H1 (cell line): ENCODE results near the gene CCDC93. TPM values are rescaled to one million over a fixed set of nuclear protein-coding genes. Genes with fewer than 3 reads are reported as not detected.

Source experiments
- CTCF ChIA-PET: fragments of 300-600 bp; sonication (Branson Sonifier 250); formaldehyde crosslinking; loops from one replicate; lab custom pipeline; 2021; ENCODE audit not compliant: partially characterized antibody; lab: Charles Lee
- POLR2A ChIA-PET: fragments of 300-600 bp; sonication (Branson Sonifier 250); formaldehyde crosslinking; loops from one replicate; lab custom pipeline; 2021; ENCODE audit warnings: inconsistent platforms; ENCODE audit not compliant: partially characterized antibody; lab: Charles Lee
- DNase-seq, 2 experiments: peaks; one replicate each; pipeline versions ENCODE4 v3.0.0 to v3.0.0-alpha.2; 2010 to 2022; ENCODE audit warnings: low spot score in 2 of 2, low read depth in 1 of 2, mixed read lengths in 1 of 2
- FAIRE-seq: peaks from 2 replicates; lab custom pipeline; 2011; peaks lifted over from hg19 to GRCh38; lab: Jason Lieb, UNC
- H2AFZ ChIP-seq: 2 replicates; pipeline ENCODE4 v1.8.1; 2012; ENCODE audit warnings: low read length, inconsistent platforms
- H2AK5ac ChIP-seq: 2 replicates; pipeline ENCODE4 v1.6.1; 2013; ENCODE audit warnings: low read depth, low read length
- H2BK120ac ChIP-seq: replicated peaks from 2 replicates; pipeline ENCODE3; 2013; ENCODE audit warnings: low read depth, low read length, inconsistent platforms
- H2BK12ac ChIP-seq: 2 replicates; pipeline ENCODE4 v1.6.1; 2013; ENCODE audit warnings: low read depth, low read length
- H2BK15ac ChIP-seq: 2 replicates; pipeline ENCODE4 v1.6.1; 2013; ENCODE audit warnings: low read length
- H2BK20ac ChIP-seq: 2 replicates; pipeline ENCODE4 v1.6.1; 2013; ENCODE audit warnings: low read length
- H2BK5ac ChIP-seq: 2 replicates; pipeline ENCODE4 v1.6.1; 2013; ENCODE audit warnings: low read depth, low read length
- H3K14ac ChIP-seq: 2 replicates; pipeline ENCODE4 v1.6.1; 2013; ENCODE audit warnings: inconsistent platforms; ENCODE audit not compliant: insufficient read length
- H3K18ac ChIP-seq: 2 replicates; pipeline ENCODE4 v1.6.1; 2013; ENCODE audit warnings: low read length; ENCODE audit errors: extremely low read depth
- H3K23ac ChIP-seq: 2 replicates; pipeline ENCODE4 v1.6.1; 2013; ENCODE audit warnings: inconsistent platforms; ENCODE audit not compliant: insufficient read length
- H3K23me2 ChIP-seq: 2 replicates; pipeline ENCODE4 v1.6.1; 2013; ENCODE audit warnings: low read depth, low read length
- H3K27ac ChIP-seq: 2 replicates; pipeline ENCODE4 v1.6.1; 2011; ENCODE audit warnings: low read depth, low read length, inconsistent platforms
- H3K27me3 ChIP-seq, 4 experiments: replicated peaks in 1 of 4; 1 replicate in 1 of 4; 2 replicates in 3 of 4; pipeline versions ENCODE4 v1.6.1 to v1.8.1; 2011 to 2013; ENCODE audit warnings: low read length in 3 of 4, mild to moderate bottlenecking in 3 of 4, inconsistent platforms in 2 of 4, mixed read lengths in 2 of 4, moderate library complexity in 1 of 4; ENCODE audit not compliant: control insufficient read depth in 3 of 4, insufficient read depth in 3 of 4; ENCODE audit errors: extremely low read depth in 1 of 4
- H3K36me3 ChIP-seq, 4 experiments: 2 replicates each; pipeline versions ENCODE4 v1.6.1 to v1.8.1; 2011 to 2013; ENCODE audit warnings: mild to moderate bottlenecking in 4 of 4, low read length in 3 of 4, moderate library complexity in 2 of 4, control low read depth in 1 of 4, inconsistent platforms in 1 of 4; ENCODE audit not compliant: insufficient read depth in 4 of 4, control insufficient read depth in 2 of 4
- H3K4ac ChIP-seq: replicated peaks from 2 replicates; pipeline ENCODE3; 2013; ENCODE audit warnings: low read length, low read depth, mixed read lengths, inconsistent platforms; ENCODE audit not compliant: insufficient read length
- H3K4me1 ChIP-seq, 4 experiments: replicated peaks in 1 of 4; 1 replicate in 1 of 4; 2 replicates in 3 of 4; pipeline versions ENCODE4 v1.6.1 to v1.8.1; 2011 to 2013; ENCODE audit warnings: low read length in 3 of 4, inconsistent platforms in 2 of 4, mixed read lengths in 1 of 4; ENCODE audit not compliant: insufficient read depth in 4 of 4, control insufficient read depth in 3 of 4
- H3K4me2 ChIP-seq, 2 experiments: 2 replicates each; pipeline versions ENCODE4 v1.6.1 to v1.8.1; 2011 to 2013; ENCODE audit warnings: low read depth in 2 of 2, low read length in 2 of 2, control low read depth in 1 of 2, inconsistent platforms in 1 of 2, mild to moderate bottlenecking in 1 of 2; ENCODE audit not compliant: insufficient read depth in 1 of 2
- H3K4me3 ChIP-seq, 4 experiments: fragments of 200-600, 300-600 bp in 1 of 4; sonication (generic), shearing (Covaris generic), sonication (Bioruptor Twin) in 1 of 4; 2 replicates each; pipeline versions ENCODE4 v1.5.1 to v1.8.1; 2011 to 2016; ENCODE audit warnings: low read length in 4 of 4, low read depth in 3 of 4, control low read depth in 2 of 4, inconsistent platforms in 2 of 4, mild to moderate bottlenecking in 2 of 4, mixed read lengths in 1 of 4, moderate library complexity in 1 of 4; ENCODE audit not compliant: insufficient read depth in 2 of 4; ENCODE audit errors: extremely low read depth in 1 of 4
- H3K56ac ChIP-seq: replicated peaks from 2 replicates; pipeline ENCODE3; 2013; ENCODE audit warnings: low read depth, mild to moderate bottlenecking, mixed read lengths, low read length, inconsistent platforms; ENCODE audit not compliant: insufficient read length
- H3K79me1 ChIP-seq: 2 replicates; pipeline ENCODE4 v1.6.1; 2013; ENCODE audit warnings: low read depth, low read length, control low read depth
- H3K79me2 ChIP-seq, 2 experiments: 2 replicates each; pipeline versions ENCODE4 v1.6.1 to v1.8.1; 2012 to 2013; ENCODE audit warnings: low read length in 2 of 2, mild to moderate bottlenecking in 2 of 2, inconsistent platforms in 1 of 2; ENCODE audit not compliant: insufficient read depth in 2 of 2, control insufficient read depth in 1 of 2
- H3K9ac ChIP-seq, 4 experiments: replicated peaks in 1 of 4; 1 replicate in 1 of 4; 2 replicates in 3 of 4; pipeline versions ENCODE4 v1.6.1 to v1.8.1; 2011 to 2013; ENCODE audit warnings: low read depth in 3 of 4, low read length in 3 of 4, control low read depth in 2 of 4, mild to moderate bottlenecking in 2 of 4, moderate library complexity in 2 of 4, inconsistent platforms in 1 of 4; ENCODE audit errors: extremely low read depth in 1 of 4
- H3K9me3 ChIP-seq, 2 experiments: 2 replicates each; pipeline versions ENCODE4 v1.6.1 to v1.8.1; 2012 to 2013; ENCODE audit warnings: mild to moderate bottlenecking in 2 of 2, moderate library complexity in 2 of 2, control low read depth in 1 of 2, inconsistent platforms in 1 of 2, low read depth in 1 of 2, low read length in 1 of 2, mixed read lengths in 1 of 2; ENCODE audit not compliant: insufficient read depth in 2 of 2
- H4K20me1 ChIP-seq, 2 experiments: replicated peaks in 1 of 2; 2 replicates each; pipeline versions ENCODE3 to v1.8.1; 2011 to 2013; ENCODE audit warnings: inconsistent platforms in 2 of 2, low read length in 2 of 2, mild to moderate bottlenecking in 1 of 2; ENCODE audit not compliant: insufficient read depth in 2 of 2, control insufficient read depth in 1 of 2
- H4K5ac ChIP-seq: 2 replicates; pipeline ENCODE4 v1.6.1; 2013; ENCODE audit warnings: low read length, low read depth, mixed read lengths, inconsistent platforms; ENCODE audit not compliant: insufficient read length
- H4K8ac ChIP-seq: 2 replicates; pipeline ENCODE4 v1.8.0; 2013; ENCODE audit warnings: mild to moderate bottlenecking, moderate library complexity, low read length, inconsistent platforms; ENCODE audit not compliant: insufficient read depth; ENCODE audit errors: extremely low read depth
- H4K91ac ChIP-seq: replicated peaks from 2 replicates; pipeline ENCODE3; 2013; ENCODE audit warnings: low read length, mixed read lengths, inconsistent platforms; ENCODE audit not compliant: insufficient read length
- ASH2L ChIP-seq: fragments of 200-600, 300-600 bp; sonication (generic); IDR thresholded peaks from one replicate; pipeline ENCODE4 v1.7.1; 2017; ENCODE audit warnings: low read length
- NANOG ChIP-seq: IDR thresholded peaks from 2 replicates; pipeline ENCODE4 v1.6.1; 2011; ENCODE audit warnings: low read length, low read depth, mild to moderate bottlenecking, inconsistent platforms; ENCODE audit not compliant: insufficient read depth, poor library complexity, severe bottlenecking
- RNF2 ChIP-seq: fragments of 200-900, 300-1000 bp; sonication (generic); IDR thresholded peaks from 2 replicates; pipeline ENCODE4 v1.7.1; 2016; ENCODE audit warnings: borderline replicate concordance, low read depth, mild to moderate bottlenecking, antibody characterized with exemption, low read length; ENCODE audit not compliant: poor library complexity, severe bottlenecking; ENCODE audit errors: missing control alignments
- SUZ12 ChIP-seq: fragments of 200-600 bp; sonication (generic); IDR thresholded peaks from 2 replicates; pipeline ENCODE4 v1.6.1; 2012; ENCODE audit warnings: mild to moderate bottlenecking, inconsistent platforms, low read length, moderate library complexity, mixed read lengths
- WGBS, 2 experiments: shearing (Covaris generic) in 1 of 2; methylation state at CpG; one replicate each; pipeline versions ENCODE4 v1.1.6 to v1.1.7; 2013 to 2015; ENCODE audit warnings: low lambda C conversion rate in 2 of 2, mixed read lengths in 2 of 2, inconsistent platforms in 1 of 2, low coverage in 1 of 2, missing lambda C conversion rate in 1 of 2; ENCODE audit not compliant: insufficient replicate concordance in 2 of 2, insufficient coverage in 1 of 2, insufficient read length in 1 of 2; ENCODE audit errors: extremely low coverage in 1 of 2, missing lambda C conversion rate in 1 of 2; 5-methylcytosine and 5-hydroxymethylcytosine counted together
- polyA plus RNA-seq, 7 experiments: library from polyadenylated mRNA; depleted of rRNA in 3 of 7; stranded (reverse) in 5 of 7; unstranded in 2 of 7; fragments of >200 nt in 5 of 7; fragments of 200-250 nt in 2 of 7; gene quantifications; 1 replicate in 5 of 7; 2 replicates in 1 of 7; 4 replicates in 1 of 7; pipeline versions ENCODE4 v1.2.1 to v1.2.3, GENCODE V29; 2011 to 2013; ENCODE audit warnings: missing spikeins in 2 of 7, mixed read lengths in 2 of 7
- total RNA-seq: library from RNA; stranded (reverse); fragmentation: NEBNext Ultra II Directional; extraction: Animal tissue kit (Norgen Biotek cat#: 25700); gene quantifications from 2 replicates; pipeline ENCODE4 v1.2.1, GENCODE V29; 2021
- TF ChIP-seq, protein P1 (sequence below): IDR thresholded peaks from 2 replicates; pipeline ENCODE4 v1.6.1; 2012; ENCODE audit warnings: low read length, inconsistent platforms

CCDC93 gene
- total and polyA plus RNA-seq, 2 of the 8 experiments (the other 6 are each of a cell fraction or from before 2014, with no cell fraction given) = 5.5 to 18.0 TPM

DNA sequence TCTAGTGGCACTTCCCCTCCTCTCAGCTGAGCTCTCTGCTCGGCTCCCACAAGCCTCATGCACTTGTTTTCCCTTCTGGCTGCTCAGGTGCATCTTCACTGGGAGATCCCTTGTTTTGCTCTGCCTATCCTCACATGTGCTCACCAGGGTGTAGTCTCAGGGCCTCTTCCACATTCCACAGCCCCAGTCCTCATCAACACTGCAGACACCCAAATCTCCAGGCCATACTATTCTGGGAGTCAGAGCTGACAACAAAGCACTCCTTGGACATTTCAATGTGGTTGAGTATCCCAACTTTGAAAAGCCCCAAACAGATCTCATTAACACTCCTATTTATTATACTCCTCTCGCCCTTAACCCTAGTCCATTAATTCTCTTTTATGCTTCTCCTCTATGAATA is 71.3 kb downstream of the CCDC93 start:
- H3K79me1 ChIP-seq = no peaks in the 10 kb centered on the region
- H2BK20ac ChIP-seq = no peak overlapping the region
- 94 to 100% methylated on average over 1 to 2 of the region's 2 CpGs for WGBS, 2 experiments
- no peak overlapping the region for H4K5ac ChIP-seq
- ChIA-PET CTCF (interaction anchor here (0.6 to 1.8 kb wide), 3 partner anchors 13 to 473 kb away, joined by 3 to 5 read pairs (median 5); no protein-coding TSS in a partner anchor), POLR2A (no interaction called here)
- H3K9me3 ChIP-seq = no peaks in the 10 kb centered on the region
- no peaks in the 10 kb centered on the region for H3K79me2 ChIP-seq
- H2BK12ac ChIP-seq = no peak overlapping the region
- no peak overlapping the region for H3K9ac ChIP-seq
- FAIRE-seq (no peak), DNase-seq (no peak)
- no peak overlapping the region for H3K4me2 ChIP-seq
- no peak overlapping the region for H3K27ac ChIP-seq
- H2AK5ac ChIP-seq = no peak overlapping the region
- peaks cover 10 to 46% (median 33%) of the 10 kb centered on the region in 4 experiments for H3K36me3 ChIP-seq
- no peak overlapping the region for H4K8ac ChIP-seq
- H3K27me3 ChIP-seq = no peaks in the 10 kb centered on the region
- no peaks in the 10 kb centered on the region for H3K23me2 ChIP-seq
- no peak overlapping the region for H4K91ac ChIP-seq
- H3K14ac ChIP-seq = no peak overlapping the region
- no peak overlapping the region for H3K18ac ChIP-seq
- no peak overlapping the region for H3K23ac ChIP-seq
- H4K20me1 ChIP-seq = peaks cover 0 to under 1% of the 10 kb centered on the region in 2 experiments
- H2BK15ac ChIP-seq = no peak overlapping the region
- TF ChIP-seq, protein P1, sequence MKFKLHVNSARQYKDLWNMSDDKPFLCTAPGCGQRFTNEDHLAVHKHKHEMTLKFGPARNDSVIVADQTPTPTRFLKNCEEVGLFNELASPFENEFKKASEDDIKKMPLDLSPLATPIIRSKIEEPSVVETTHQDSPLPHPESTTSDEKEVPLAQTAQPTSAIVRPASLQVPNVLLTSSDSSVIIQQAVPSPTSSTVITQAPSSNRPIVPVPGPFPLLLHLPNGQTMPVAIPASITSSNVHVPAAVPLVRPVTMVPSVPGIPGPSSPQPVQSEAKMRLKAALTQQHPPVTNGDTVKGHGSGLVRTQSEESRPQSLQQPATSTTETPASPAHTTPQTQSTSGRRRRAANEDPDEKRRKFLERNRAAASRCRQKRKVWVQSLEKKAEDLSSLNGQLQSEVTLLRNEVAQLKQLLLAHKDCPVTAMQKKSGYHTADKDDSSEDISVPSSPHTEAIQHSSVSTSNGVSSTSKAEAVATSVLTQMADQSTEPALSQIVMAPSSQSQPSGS = no peak
- TF ChIP-seq SUZ12 (no peak), RNF2 (no peak), NANOG (no peak), ASH2L (no peak)
- TF ChIP-seq, all 59 proteins: peak for 0
- Histone ChIP-seq H2AFZ (no peak overlapping the region), H3K4ac (no peak overlapping the region), H3K4me3 (no peak overlapping the region), H3K56ac (no peak overlapping the region), H2BK5ac (no peak overlapping the region), H2BK120ac (no peak overlapping the region), H3K4me1 (no peaks in the 10 kb centered on the region; a peak in 2 of 7 replicates)
